Inferior parietal cortex (tissue), 1 donor: ENCODE measurements around the gene C2orf72.
"Not testable (repeated sequence)": the region's sequence is repeated elsewhere in the genome, so short reads cannot be mapped to it uniquely, and the experiment has no call there.

Experiments
- DNase-seq: peaks from one replicate; pipeline ENCODE4 v3.0.0-alpha.2; 2016; ENCODE audit errors: extremely low spot score

The C2orf72 gene

DNA sequence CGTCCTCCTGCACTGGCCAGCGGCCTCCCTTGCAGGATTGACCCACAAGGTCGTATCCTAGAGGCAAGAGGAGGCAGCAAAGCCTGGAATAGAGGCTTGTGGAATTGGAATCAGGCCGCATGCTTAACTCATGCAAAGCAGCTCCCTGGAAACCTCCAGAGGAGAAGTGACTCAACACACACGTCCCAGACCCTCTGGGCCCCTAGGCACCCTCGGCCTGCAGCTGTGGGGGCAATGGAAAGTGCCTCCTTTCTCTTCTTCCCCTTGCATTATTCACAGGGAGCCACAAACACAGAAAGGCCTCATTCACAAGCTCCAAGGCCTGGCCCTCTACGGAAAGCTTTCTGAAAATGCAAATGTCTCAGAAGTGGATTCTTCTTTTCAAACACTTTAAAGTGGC lies 21.8 kb upstream of the C2orf72 start:
- no peak for DNase-seq

DNA sequence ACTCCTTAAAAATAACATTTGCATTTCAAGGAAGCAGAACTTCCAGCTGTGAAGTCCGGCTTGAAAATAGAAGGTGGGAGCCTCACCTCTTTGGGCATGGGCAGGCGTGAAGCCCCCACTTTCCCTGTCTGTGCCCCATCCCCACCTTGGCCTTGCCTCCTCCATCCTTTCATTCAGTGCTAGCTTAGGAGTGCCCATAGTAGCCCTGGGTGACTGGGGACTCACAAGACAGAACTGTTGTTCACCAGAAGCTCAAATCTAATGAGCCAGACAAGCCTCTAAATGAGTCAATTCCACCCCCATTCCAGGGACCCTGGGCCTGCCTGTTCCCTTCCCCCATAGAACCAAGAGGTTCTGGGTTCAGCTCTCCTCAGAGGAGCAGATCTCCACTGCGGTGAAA lies 21.4 kb upstream of the C2orf72 start:
- no peak for DNase-seq

DNA sequence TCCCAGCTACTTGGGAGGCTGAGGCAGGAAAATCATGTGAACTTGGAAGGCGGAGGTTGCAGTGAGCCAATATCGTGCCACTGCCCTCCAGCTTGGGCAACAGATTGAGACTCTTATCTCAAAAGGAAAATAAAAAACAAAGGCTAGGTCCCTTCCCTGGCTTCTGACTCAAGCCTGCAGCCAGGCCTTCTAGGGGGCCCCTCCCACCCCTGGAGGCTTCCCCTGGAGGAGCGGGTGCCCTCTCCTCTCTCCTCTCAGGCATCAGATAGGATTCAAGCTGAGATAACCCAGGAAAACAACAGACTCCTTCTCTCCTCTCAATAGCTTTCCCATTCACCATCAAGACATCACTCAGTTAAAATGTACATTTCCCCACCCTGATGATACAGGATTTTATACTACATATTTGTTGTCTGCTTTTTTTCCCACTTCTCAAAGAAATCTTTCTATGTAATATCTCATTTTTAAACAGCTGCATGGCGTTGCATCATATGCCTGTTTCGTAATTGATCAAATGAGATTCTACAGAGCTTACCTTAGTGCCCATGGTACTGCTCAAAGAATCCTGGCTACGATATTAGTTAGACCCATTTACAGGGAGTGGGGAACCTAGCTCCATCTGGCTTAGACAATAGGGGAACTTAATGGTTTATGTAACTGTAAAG lies 20.6 kb upstream of the C2orf72 start:
- no peak for DNase-seq

DNA sequence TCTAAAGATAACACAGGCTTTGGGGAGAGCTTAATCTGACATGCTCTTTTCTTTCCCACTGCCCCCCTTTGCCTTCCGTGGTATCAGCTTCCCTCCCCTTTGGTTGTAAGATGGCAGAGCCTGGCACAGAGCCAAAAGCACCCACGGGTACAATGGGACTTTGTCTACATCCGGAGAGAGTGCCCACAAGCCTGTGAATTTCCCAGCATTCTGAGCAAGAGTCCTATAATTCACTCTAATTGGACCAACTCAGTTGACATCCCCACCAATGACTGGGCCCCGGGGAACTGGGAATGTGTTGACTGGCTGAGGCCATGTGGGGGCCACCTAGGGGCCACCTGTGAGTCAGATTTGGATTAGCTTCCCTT lies 20.1 kb upstream of the C2orf72 start:
- peak; percentile 95 for DNase-seq

DNA sequence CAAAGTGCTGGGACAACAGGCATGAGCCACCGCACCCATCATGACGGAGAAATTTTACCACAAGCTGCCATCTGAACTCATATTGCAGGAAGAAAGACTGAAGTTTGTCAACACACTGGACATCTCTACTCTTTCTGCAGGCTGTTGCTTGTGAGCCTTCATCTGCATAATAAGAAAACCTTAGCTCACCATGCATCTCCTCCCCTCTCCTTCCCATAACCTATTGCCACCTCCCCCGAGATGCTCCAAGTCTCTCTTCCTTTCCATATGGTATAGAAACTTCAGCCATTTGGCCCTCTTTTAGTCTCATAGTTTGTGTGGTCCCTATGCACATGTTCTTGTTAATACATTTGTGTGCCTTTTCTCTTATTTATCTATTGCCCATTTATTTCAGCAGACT lies 19.1 kb upstream of the C2orf72 start:
- no peak for DNase-seq

DNA sequence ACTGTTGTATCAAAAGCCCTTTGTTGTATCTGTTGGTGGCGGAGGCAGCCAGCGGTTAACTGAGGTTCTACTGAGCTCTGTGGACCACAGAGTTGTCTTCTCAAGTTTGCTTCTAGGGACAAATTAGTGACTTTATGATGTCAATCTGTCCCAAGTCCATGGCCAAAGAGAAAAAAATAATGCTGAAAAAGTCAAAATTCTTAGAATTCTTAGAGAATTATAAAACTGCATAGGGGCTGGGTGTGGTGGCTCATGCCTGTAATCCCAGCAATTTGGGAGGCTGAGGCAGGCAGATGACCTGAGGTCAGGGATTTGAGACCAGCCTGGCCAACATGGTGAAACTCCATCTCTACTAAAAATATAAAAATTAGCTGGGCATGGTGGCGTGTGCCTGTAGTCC lies 12.3 kb upstream of the C2orf72 start:
- DNase-seq, result not testable (repeated sequence)

DNA sequence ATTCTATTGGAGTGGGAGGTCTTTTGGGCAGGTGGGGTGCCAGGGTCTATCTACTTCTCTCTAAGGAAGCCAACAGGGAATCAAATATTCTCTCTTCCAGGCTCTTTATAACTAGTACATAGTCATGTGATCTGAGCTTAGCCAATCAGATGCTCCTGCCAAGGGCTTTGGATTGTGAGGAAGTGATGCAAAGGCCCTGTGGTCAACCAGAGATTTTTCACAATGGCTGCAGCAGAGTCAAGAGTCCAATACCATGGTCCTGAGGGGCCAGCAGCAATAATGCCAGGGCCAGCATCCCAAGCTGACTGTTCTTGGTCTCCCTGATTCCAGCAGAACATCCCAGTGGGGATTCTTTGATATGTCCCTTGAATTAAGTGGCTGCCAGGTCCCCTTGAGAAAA lies 8.4 kb upstream of the C2orf72 start:
- DNase-seq, result no peak

DNA sequence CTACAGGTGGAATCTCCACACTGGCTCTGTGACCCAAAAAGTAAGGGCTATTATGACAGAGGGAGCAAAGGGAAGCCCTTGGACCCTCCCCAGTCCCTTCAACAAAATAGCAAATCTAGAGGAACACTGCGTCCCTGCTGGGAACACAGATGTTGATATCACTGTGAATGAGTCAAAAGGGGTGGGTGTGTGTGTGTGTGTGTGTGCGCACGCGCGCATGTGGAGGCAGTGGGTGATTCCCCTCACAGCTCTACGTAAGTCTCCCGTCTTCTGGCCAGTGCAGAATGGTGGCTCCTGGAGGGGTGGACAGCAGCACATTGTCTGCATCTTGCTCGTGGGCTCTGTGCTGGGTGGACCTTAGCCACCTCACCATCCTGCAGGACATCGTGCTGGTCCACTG lies 7.8 kb upstream of the C2orf72 start:
- DNase-seq, result no peak

DNA sequence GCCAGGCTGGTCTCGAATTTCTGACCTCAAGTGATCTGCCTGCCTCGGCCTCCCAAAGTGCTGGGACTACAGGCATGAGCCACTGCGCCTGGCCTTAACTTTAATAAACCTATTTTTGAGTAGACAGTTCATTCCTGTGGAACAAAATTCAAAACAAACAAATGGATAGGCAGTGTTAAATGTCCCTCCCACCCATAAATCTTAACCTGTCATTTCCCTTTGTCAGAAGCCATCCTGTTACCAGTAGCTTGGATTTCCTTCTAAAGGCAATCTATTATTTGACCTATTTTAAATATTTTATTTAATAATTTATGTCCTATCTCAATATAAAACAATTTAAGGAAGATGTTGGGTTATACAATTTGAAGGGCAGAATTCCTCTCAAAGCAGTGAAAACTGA lies 6.6 kb upstream of the C2orf72 start:
- DNase-seq, result no peak

DNA sequence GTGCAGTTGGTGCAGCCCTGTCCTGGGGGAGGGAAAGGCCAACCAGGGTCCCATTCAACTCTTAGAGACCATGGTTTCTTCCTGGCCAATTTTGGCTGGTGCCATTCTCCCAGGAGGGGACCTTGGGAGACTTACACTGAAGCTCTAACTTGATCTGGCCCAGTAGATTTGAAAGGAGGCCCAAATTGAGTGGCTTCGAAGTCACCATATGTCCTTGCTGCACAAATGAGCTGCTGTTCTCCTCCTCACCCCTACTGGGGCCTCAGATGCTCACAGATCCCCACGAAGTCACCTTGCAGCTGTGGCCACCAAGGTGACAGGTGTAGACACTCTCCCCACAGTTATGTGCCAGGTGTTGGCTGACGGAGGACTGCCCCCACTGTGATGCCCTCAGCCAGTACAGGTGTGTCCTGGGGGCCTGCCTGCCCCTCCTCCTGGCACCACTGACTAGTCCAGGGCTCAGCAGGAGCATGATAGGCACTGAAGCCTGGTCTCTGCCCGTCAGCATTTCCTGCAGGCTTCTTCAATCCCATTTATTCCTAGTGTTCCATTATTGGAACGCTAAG lies 4.7 kb upstream of the C2orf72 start:
- DNase-seq, result no peak

DNA sequence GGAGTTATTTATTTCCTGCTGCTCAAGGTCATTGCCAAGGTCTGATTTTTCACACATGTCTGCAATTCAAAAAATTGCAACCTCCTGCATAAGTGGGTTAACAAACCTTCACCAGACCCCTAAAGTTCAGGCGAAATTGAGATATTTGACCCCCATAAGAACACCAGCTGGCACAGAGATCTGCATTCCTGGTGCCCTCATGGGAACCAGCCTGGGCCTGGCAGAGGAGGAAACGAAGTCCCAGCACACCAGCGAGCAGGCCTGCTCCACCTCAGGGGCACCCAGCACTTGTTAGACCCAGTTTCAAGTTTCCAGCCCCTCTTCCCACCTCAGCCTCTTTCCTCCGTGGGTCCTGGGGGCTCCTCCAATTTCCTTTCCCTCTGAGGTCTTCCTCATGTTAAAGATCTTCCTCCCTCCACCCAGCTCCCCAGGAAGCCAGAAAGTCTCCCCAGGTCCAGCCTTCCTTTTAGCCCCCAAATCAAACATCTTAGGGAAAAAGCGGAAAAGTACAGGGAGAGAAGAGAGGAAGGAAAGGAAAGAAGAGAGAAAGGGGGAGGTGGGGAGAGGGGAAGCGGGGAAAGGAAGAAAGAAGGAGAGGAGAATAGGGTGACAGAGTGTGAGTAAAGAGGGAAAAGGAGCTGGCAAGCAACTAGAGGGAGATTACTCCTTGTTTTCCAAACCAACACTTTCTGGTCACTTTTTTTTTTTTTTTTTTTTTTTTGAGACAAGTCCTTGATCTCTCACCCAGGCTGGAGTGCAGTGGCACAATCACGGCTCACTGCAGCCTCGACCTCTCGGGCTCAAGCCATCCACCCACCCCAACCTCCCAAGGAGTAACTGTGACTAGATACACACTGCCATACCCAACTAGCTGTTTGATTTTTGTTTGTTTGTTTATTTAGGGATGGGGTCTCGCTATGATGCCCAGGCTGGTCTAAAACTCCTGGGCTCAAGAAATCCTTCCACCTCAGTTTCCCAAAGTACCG lies 3.9 kb upstream of the C2orf72 start:
- no peak for DNase-seq

DNA sequence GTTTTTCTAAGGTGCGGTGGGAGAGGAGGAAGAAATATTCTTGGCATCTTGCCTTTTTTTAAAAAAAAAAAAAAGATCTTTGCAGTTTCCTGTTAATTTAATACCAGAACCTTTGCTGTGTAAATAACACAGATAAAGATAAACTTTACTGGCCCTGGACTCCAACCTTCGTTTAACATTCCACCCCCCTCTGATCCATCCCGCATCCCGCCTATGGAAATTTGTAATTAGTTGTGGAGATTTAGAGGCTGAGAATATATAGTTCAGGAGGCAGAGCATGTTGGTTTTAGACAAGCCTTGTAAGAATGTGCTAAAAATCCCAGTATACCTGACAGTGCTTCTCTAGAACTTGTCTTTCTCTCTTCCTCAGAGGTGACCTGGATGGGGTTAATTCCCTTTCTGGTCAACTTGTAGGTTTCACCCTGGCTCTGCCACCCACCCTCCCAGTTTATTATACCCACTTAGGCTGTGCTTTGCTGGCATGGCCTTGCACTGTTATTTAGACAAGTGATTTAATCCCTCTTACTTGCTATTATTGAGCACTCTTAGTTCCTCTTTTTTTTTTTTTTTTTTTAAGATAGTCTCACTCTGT lies 2.9 kb upstream of the C2orf72 start:
- DNase-seq, result no peak

DNA sequence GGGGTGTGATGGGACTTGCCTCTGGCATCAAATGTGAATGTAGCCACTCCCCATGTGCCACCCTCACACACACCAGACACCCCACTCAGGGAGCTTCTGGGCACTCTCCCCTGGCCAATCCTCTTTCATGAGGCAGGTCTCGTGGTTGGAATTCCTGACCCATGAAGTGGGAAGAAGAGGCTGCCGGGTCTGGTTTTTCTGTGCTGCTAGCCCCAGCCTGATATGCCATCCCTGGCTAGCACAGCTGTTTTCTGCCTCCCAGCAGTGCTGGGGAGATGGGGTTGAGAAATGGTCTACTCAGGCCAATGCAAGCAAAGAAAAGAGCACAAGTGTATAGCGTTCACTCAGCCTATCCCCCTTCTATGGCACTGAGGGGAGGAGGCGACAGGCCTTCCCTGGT lies 1.2 kb upstream of the C2orf72 start:
- DNase-seq, result no peak

DNA sequence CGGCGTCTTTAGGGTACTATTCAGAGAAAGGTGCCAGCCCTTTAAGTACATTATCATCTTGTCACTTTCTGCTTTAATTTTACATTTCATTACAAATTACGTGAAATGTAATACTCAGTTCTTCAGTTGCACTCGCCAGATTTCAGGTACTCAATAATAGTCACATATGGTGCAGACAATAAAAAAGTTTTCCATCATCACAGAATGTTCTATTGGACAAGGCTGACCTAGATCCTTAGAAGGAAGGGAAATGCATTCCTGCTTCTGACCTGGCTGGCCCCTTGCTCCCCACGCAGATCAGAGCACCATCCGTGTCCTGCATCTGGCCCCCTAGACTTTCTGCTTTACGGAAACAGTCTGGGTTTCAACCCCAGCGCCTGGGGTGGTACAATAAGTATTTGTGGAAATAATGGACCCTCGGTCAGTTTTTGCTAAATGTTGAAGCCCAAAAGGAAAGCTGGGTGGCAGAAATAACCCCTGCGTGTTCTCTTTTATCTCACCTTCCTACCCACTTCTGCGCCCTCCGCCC lies 681 bp upstream of the C2orf72 start:
- DNase-seq, result no peak

DNA sequence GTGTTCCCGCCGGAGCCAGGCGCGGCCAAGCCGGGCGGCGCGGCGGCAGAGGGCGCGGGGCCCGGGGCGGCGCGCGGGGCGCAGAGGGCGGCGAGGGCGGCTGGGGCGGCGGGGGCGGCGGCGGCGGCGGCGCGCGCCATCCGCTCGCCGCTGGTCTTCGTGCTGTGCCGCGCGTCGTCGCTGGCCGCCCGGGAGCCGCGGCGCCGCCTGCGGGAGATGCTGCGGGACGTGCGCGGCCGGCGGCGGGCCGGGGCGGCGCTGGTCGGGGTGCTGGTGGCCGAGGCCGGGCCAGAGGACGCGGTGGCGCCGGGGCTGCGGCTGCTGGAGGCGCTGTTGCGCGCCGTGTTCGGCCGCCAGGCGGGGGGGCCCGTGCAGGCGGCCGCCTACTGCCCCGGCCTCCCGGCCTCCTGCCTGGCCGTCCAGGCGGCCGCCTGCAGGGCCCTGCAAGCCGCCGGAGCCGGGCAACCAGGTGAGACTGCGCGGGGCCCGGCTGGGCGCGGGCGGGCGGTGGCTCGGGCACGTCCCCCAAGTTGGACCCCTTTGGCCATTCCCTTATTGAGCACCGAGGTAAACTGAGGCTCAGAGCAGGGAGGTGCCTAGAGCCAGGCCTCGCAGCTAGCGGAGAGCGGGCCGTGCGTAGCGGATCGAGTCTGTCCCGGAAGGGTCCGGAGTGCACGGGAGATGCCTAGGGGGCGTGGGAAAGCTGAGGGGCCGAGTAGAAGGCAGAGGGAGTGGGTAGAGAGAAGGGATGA lies 584 bp downstream of the C2orf72 start:
- DNase-seq, result no peak

DNA sequence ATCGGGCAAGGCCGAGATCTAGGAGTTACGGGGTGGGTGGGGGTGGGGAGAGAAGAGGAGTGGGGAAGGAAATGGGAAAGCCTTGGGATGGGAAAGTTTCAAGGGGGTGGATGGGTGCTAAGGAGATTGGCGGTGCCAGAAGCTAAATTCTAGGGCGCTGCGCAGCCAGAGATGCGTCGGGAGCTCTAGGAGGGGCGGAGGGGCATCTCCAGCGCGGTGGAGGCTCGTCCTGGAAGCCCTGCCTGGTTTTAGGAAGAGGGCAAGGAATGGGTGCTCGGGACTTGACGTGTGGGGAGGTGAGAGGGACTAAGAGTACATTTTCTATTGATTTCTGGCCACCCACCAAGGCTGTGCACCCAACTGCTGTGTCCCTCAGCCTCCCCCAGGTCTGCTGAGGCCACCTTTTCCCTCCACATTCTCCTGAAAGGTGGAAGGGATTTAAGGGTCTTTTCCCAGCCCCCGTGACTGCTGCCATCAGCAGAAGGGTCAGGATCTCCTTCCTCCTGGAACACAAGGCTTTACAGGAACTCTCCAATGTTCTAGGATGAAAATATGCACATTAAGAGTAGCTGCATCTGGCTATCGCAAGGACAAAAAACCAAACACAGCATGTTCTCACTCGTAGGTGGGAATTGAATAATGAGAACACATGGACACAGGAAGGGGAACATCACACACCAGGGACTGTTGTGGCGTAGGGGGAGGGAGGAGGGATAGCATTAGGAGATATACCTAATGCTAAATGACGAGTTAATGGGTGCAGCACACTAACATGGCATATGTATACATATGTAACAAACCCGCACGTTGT lies 1.4 kb downstream of the C2orf72 start:
- no peak for DNase-seq

DNA sequence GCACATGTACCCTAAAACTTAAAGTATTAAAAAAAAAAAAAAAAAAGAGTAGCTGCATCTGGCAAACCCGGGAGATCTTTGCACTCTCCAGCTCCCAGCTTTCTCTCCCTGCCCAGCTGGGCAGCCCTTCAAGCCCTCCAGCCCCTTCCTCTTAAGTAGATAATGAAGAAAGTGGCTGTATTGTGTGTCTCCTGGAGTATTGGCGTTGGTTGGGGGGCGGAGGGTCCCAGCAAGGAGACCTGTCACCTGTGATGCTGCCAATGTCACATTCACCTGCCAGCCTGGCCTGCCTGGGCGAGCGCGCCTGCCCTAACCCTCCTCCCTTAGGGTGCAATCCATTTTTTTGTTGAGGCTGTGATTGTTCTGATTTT lies 2.0 kb downstream of the C2orf72 start:
- no peak for DNase-seq

DNA sequence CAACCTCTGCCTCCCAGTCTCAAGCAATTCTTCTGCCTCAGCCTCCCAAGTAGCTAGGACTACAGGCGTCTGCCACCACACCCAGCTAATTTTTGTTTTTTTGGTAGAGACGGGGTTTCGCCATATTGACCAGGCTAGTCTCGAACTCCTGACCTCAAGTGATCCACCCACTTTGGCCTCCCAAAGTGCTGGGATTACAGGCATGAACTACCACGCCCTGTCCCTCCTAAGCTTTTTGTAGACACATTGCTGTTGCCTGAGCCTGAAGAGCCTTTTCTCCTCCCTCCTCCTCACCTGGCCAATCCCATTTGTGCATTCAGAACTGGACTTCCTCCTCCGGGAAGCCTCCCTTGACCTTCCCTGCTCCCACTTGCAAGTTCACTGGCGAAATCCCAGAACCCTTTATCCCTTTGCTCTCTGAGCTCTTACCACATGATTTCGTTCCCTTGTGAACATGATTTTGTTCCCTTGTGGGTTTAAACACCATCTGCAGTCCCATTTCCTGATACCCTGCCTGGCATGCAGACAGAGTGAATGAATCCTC lies 2.6 kb downstream of the C2orf72 start:
- no peak for DNase-seq

DNA sequence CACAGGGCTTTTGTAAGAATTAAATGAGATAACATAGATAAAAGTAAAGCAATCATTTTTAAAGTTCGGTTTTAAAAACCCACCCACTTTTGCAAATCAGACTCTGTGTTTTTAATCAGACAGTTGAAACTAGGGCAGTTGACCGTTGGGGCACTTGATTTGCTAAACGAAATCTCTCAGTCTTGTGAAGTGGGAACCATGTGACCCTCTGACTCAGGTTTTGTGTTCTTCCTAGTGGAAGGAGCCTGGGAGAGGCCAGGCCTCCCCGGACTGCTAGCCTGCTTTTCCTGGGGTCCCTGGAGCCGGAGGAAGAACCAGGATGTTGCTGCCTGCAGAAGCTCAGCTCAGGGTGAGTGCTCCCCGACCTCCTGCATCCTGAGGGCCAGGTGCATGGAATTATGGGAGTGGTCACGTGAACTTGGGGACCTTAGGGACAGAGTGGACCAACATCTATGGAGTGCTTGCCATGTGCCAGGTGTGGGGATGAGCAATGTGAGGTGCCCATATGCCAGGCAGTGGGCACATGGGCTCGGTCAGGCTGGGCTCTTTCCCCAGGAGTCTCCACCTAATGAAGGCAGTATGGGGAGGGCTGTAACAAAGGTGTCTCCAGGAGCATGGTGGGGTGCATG lies 3.9 kb downstream of the C2orf72 start:
- DNase-seq, result no peak

DNA sequence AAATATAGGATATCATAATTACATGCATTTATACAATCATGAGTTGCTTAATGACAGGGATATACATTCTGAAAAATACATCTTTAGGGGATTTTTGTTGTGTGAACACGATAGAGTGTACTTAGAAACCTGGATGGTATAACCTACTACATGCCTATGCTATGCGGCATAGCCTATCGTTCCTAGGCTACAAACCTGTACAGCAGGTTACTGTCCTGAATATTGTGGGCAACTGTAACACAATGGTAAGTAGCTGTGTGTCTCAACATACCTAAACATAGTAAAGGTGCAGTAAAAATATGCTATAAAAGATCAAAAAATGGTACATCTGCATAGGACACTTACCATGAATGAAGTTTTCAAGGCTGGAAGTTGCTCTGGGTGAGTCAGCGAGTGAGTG lies 6.5 kb downstream of the C2orf72 start:
- DNase-seq, result no peak
